Measurements from ENCODE around the gene PRDM16.

- TF ChIP-seq CTCF (conservative IDR thresholded peaks at IDR 0.05; ENCODE audit: low read length) (no peak), EZH2phosphoT487 (IDR thresholded peaks at IDR 0.05; ENCODE audit: borderline replicate concordance) (no peak)
Observed at GRCh38 chr1:3115275-3116149, 46.5 kb downstream of the PRDM16 start.
